Sigmoid colon (tissue), 4 donors: Measurements from ENCODE around the gene TIMM21.

Experiments used
- CTCF ChIP-seq, 4 experiments: fragments of 450-650 bp in 3 of 4; fragments of 200-600 bp in 1 of 4; IDR thresholded peaks; one replicate each; pipeline ENCODE4 v1.5.1; 2016 to 2019; ENCODE audit warnings: antibody characterized with exemption in 4 of 4, mild to moderate bottlenecking in 3 of 4, moderate library complexity in 2 of 4
- EP300 ChIP-seq, 4 donors: sonication (generic); formaldehyde crosslinking; IDR thresholded peaks; one replicate each; pipeline ENCODE4 v1.6.1; 2017; ENCODE audit warnings: antibody characterized with exemption in 4 of 4
- POLR2A ChIP-seq, 2 donors: fragments of 450-650 bp; IDR thresholded peaks; one replicate each; pipeline ENCODE4 v1.6.1; 2016; ENCODE audit warnings: antibody characterized with exemption in 2 of 2, mild to moderate bottlenecking in 2 of 2, moderate library complexity in 2 of 2

GRCh38 chr18:74175658-74176057 lies 27.3 kb downstream of the TIMM21 start:
- TF ChIP-seq CTCF (IDR thresholded peaks at IDR 0.05), result no peak
- TF ChIP-seq POLR2A (IDR thresholded peaks at IDR 0.05), result no peak
- TF ChIP-seq EP300 (IDR thresholded peaks at IDR 0.05), result no peak
